ENCODE data around the gene OR52W1.

OR52W1 gene

DNA sequence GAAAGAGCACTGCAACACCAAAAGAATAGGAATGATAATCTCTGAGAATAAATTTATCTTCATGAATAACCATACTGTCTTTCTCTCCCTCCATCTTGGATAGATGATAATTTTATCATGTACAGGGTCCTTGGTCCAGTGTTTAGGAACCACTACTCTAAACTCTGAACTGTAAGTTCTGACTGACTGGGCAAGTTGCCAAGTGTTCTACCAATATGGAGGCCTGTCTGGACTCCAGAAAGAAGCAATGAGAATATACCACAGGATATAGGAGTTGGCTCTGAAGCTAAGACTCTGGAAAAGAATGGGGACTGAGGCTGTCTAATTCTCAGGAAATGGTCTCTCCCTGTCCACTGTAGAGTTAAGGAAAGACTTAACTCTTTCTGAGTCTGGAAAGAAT lies 33.9 kb downstream of the OR52W1 start:
- Histone ChIP-seq H3K4me2 (ENCODE audit: insufficient read depth, low read length) (peak overlapping the region; percentile 93), H3K27me3 (ENCODE audit: insufficient read depth, low read length, poor library complexity) (no peaks in the 10 kb centered on the region), H3K4me3 (ENCODE audit: low read depth in 1 of 2, low read length in 2 of 2) (peak overlapping the region in 1 of 2 experiments; percentile 72; a peak in 1 of 4 replicates), H3K27ac (ENCODE audit: low read length) (no peak overlapping the region), H3K4me1 (ENCODE audit: insufficient read depth, low read length) (peaks cover 20% of the 10 kb centered on the region), H3K9ac (ENCODE audit: low read depth, low read length) (no peak overlapping the region), H2AFZ (ENCODE audit: low read depth, low read length) (no peak overlapping the region), H3K36me3 (ENCODE audit: insufficient read depth, low read length) (no peaks in the 10 kb centered on the region; the same call in 1 of the 2 replicates), H3K9me3 (ENCODE audit: insufficient read depth, low read length, severe bottlenecking) (no peaks in the 10 kb centered on the region), H4K20me1 (ENCODE audit: insufficient read depth, low read length) (peaks cover 26% of the 10 kb centered on the region; the same call in 1 of the 2 replicates), H3K79me2 (ENCODE audit: insufficient read depth, low read length) (peaks cover 58% of the 10 kb centered on the region)
- ATAC-seq (ENCODE audit: insufficient read depth, low read depth) (no peak), DNase-seq (no peak)
- TF ChIP-seq EZH2 (IDR thresholded peaks at IDR 0.05; ENCODE audit: borderline replicate concordance, low read depth, low read length, severe bottlenecking), result no peak
- TF ChIP-seq, protein P1, sequence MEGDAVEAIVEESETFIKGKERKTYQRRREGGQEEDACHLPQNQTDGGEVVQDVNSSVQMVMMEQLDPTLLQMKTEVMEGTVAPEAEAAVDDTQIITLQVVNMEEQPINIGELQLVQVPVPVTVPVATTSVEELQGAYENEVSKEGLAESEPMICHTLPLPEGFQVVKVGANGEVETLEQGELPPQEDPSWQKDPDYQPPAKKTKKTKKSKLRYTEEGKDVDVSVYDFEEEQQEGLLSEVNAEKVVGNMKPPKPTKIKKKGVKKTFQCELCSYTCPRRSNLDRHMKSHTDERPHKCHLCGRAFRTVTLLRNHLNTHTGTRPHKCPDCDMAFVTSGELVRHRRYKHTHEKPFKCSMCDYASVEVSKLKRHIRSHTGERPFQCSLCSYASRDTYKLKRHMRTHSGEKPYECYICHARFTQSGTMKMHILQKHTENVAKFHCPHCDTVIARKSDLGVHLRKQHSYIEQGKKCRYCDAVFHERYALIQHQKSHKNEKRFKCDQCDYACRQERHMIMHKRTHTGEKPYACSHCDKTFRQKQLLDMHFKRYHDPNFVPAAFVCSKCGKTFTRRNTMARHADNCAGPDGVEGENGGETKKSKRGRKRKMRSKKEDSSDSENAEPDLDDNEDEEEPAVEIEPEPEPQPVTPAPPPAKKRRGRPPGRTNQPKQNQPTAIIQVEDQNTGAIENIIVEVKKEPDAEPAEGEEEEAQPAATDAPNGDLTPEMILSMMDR (IDR thresholded peaks at IDR 0.05; ENCODE audit: borderline replicate concordance, extremely low read depth, low read length, poor library complexity, severe bottlenecking), result no peak

DNA sequence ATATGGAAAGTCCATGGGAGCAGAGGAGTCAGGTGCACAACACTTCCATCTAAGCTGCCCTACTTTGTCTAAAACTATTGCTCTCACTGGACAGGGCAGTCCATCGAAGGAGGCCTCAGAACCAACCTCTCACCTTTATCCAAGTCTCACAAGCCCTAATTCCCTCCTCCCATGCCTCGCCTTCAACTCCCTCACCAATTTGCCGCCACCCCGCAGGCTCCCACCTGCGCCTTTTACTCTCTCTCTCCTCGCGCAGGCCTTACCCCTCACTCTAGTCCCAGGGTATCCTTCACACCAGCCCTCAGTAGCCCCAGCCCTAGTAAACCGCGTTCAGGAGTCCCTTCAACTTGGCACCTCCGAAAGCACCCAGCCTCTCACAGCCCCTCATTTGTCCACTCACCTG lies 35.0 kb downstream of the OR52W1 start:
- no peaks in the 10 kb centered on the region; the same call in 1 of the 2 replicates for H3K36me3 ChIP-seq (ENCODE audit: insufficient read depth, low read length)
- peak overlapping the region; percentile 63 to 72 for H3K4me3 ChIP-seq (ENCODE audit: low read depth in 1 of 2, low read length in 2 of 2)
- H3K27ac ChIP-seq (ENCODE audit: low read length), result peak overlapping the region; percentile 61
- H2AFZ ChIP-seq (ENCODE audit: low read depth, low read length), result peak overlapping the region; percentile 98
- H3K9ac ChIP-seq (ENCODE audit: low read depth, low read length), result peak overlapping the region; percentile 66
- peak overlapping the region; percentile 93 for H3K4me2 ChIP-seq (ENCODE audit: insufficient read depth, low read length)
- H3K27me3 ChIP-seq (ENCODE audit: insufficient read depth, low read length, poor library complexity), result peaks cover 4% of the 10 kb centered on the region
- no peaks in the 10 kb centered on the region for H3K9me3 ChIP-seq (ENCODE audit: insufficient read depth, low read length, severe bottlenecking)
- H4K20me1 ChIP-seq (ENCODE audit: insufficient read depth, low read length), result peaks cover 21% of the 10 kb centered on the region; the same call in 1 of the 2 replicates
- H3K4me1 ChIP-seq (ENCODE audit: insufficient read depth, low read length), result peaks cover 20% of the 10 kb centered on the region
- ATAC-seq (ENCODE audit: insufficient read depth, low read depth) (peak; percentile 0; the same call in 2 of the 3 replicates), DNase-seq (no peak)
- H3K79me2 ChIP-seq (ENCODE audit: insufficient read depth, low read length), result peaks cover 53% of the 10 kb centered on the region
- TF ChIP-seq, protein P1 (IDR thresholded peaks at IDR 0.05; ENCODE audit: borderline replicate concordance, extremely low read depth, low read length, poor library complexity, severe bottlenecking), result no peak
- no peak for TF ChIP-seq EZH2 (IDR thresholded peaks at IDR 0.05; ENCODE audit: borderline replicate concordance, low read depth, low read length, severe bottlenecking)

DNA sequence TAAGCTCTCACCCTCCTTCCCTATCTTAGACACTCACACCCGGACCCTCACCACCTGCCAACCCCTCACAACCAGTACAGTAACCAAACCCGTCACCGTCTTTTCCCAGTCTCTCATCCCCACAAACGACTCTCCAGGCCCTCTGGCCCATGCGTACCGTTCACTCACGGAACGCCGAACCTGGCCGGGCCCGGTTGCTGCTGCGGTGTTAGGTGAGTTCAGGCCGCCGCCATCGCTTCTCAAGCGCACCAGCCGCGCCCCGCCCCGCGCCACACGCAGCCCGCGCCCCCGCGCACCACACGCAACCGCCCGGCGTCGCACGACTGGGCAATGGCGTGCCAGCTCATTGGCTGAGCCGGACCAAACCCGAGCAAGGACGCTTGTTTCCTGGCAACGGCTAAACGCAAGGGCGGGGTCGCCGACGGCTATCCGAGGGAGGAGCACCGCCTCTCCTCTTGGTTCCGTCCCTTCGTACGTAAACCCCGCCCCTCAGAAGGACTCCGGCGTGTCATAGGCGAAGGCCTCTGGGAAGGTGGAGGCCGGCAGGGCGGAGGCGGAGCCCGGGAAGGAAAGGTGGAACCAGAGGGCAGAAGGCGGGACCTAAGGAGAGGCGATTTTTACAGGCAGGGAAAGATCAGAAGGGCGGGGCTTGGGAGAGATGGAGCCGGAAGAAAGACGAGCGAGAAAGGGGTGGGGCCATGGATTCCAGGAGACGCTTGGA lies 35.5 kb downstream of the OR52W1 start, which contains the start of gene FHIP1B:
Gene FHIP1B (minus strand): TSS at position 250 of the 721 bp plus-strand sequence. CDS start 10,120 bp downstream, outside the sequence.
- H3K9me3 ChIP-seq (ENCODE audit: insufficient read depth, low read length, severe bottlenecking), result no peaks in the 10 kb centered on the region
- DNase-seq (peak; percentile 100), ATAC-seq (ENCODE audit: insufficient read depth, low read depth) (peak; percentile 88)
- peaks cover 4% of the 10 kb centered on the region for H3K27me3 ChIP-seq (ENCODE audit: insufficient read depth, low read length, poor library complexity)
- H2AFZ ChIP-seq (ENCODE audit: low read depth, low read length), result peak within 1 kb of the TSS; percentile 99
- H3K4me1 ChIP-seq (ENCODE audit: insufficient read depth, low read length), result peaks cover 20% of the 10 kb centered on the region
- TF ChIP-seq, protein P1 (IDR thresholded peaks at IDR 0.05; ENCODE audit: borderline replicate concordance, extremely low read depth, low read length, poor library complexity, severe bottlenecking), result no peak
- no peak for TF ChIP-seq EZH2 (IDR thresholded peaks at IDR 0.05; ENCODE audit: borderline replicate concordance, low read depth, low read length, severe bottlenecking)
- H3K36me3 ChIP-seq (ENCODE audit: insufficient read depth, low read length), result no peaks in the 10 kb centered on the region; the same call in 1 of the 2 replicates
- H3K79me2 ChIP-seq (ENCODE audit: insufficient read depth, low read length), result peaks cover 47% of the 10 kb centered on the region
- H3K4me3 ChIP-seq (ENCODE audit: low read depth in 1 of 2, low read length in 2 of 2), result peak within 1 kb of the TSS; percentile 63 to 72
- peaks cover 18% of the 10 kb centered on the region; the same call in 1 of the 2 replicates for H4K20me1 ChIP-seq (ENCODE audit: insufficient read depth, low read length)
- H3K9ac ChIP-seq (ENCODE audit: low read depth, low read length), result peak within 1 kb of the TSS; percentile 66
- peak within 1 kb of the TSS; percentile 68 for H3K27ac ChIP-seq (ENCODE audit: low read length)
- peak within 1 kb of the TSS; percentile 93 for H3K4me2 ChIP-seq (ENCODE audit: insufficient read depth, low read length)
